GM12878 (cell line): ENCODE measurements around the gene MTAP. TPM values are rescaled to one million over a fixed set of nuclear protein-coding genes. Genes with fewer than 3 reads are reported as not detected.

Source experiments
- ATAC-seq: fragments of 200-7000 bp; cut with Tn5 transposase; 3 replicates; pipeline ENCODE4 v1.9.1; 2020; ENCODE audit warnings: mild to moderate bottlenecking, moderate library complexity
- BruUV-seq: library from RNA; stranded (reverse); fragments of 400-500 nt; replicated peaks from 2 replicates; lab custom pipeline; 2021; lab: Mats Ljungman, UMichigan
- CTCF ChIA-PET: fragments of 300-600 bp; sonication (Branson Sonifier 250); formaldehyde crosslinking; extraction: SDS; loops from one replicate; lab custom pipeline; 2021; ENCODE audit warnings: inconsistent platforms; lab: Yijun Ruan, JAX
- POLR2A ChIA-PET: fragments of 350-600 bp; formaldehyde crosslinking; extraction: SDS; loops from one replicate; lab custom pipeline; 2021; ENCODE audit warnings: inconsistent platforms; lab: Charles Lee
- RAD21 ChIA-PET: fragments of 300-600 bp; sonication (Branson Sonifier 250); formaldehyde crosslinking; loops from one replicate; lab custom pipeline; 2023; ENCODE audit warnings: antibody characterized with exemption; ENCODE audit not compliant: unreplicated experiment; lab: Charles Lee
- SMC1A ChIA-PET: fragments of 300-600 bp; sonication (Branson Sonifier 250); formaldehyde crosslinking; loops from one replicate; lab custom pipeline; 2023; ENCODE audit not compliant: unreplicated experiment, uncharacterized antibody; lab: Charles Lee
- DNase-seq: peaks from one replicate; pipeline ENCODE4 v3.0.0-alpha.2; 2011; ENCODE audit warnings: low read depth, low spot score
- FAIRE-seq: peaks from 3 replicates; lab custom pipeline; 2011; peaks lifted over from hg19 to GRCh38; lab: Jason Lieb, UNC
- H2AFZ ChIP-seq: 2 replicates; pipeline ENCODE4 v1.6.0; 2011; ENCODE audit warnings: low read depth, low read length, control low read depth; ENCODE audit not compliant: control insufficient read depth
- H3K27ac ChIP-seq: 2 replicates; pipeline ENCODE4 v1.5.1; 2011; ENCODE audit warnings: control low read depth; ENCODE audit not compliant: control insufficient read depth, insufficient read depth
- H3K27me3 ChIP-seq, 2 experiments: replicated peaks in 1 of 2; 2 replicates each; pipeline versions ENCODE4 v1.6.0 to v1.6.1; 2011; ENCODE audit warnings: low read length in 1 of 2; ENCODE audit not compliant: control insufficient read depth in 2 of 2, insufficient read depth in 2 of 2
- H3K36me3 ChIP-seq, 2 experiments: 2 replicates each; pipeline ENCODE4 v1.5.1; 2011; ENCODE audit warnings: low read length in 1 of 2; ENCODE audit not compliant: control insufficient read depth in 2 of 2, insufficient read depth in 2 of 2
- H3K4me1 ChIP-seq: 2 replicates; pipeline ENCODE4 v1.6.1; 2011; ENCODE audit warnings: mild to moderate bottlenecking, low read length, moderate library complexity, mixed read lengths; ENCODE audit not compliant: control insufficient read depth, insufficient read depth
- H3K4me2 ChIP-seq: 2 replicates; pipeline ENCODE4 v1.6.0; 2011; ENCODE audit warnings: control low read depth; ENCODE audit not compliant: control insufficient read depth, insufficient read depth
- H3K4me3 ChIP-seq: fragments of 200-600 bp; sonication (generic); 2 replicates; pipeline ENCODE4 v1.5.1; 2016
- H3K79me2 ChIP-seq: 2 replicates; pipeline ENCODE4 v1.6.0; 2011; ENCODE audit warnings: low read length; ENCODE audit not compliant: control insufficient read depth, insufficient read depth
- H3K9ac ChIP-seq: 2 replicates; pipeline ENCODE4 v1.8.0; 2011; ENCODE audit warnings: low read length, control low read depth, mixed read lengths; ENCODE audit not compliant: control insufficient read depth, insufficient read depth
- H3K9me3 ChIP-seq: replicated peaks from 3 replicates; pipeline ENCODE4 v1.5.1; 2011; ENCODE audit warnings: mild to moderate bottlenecking, low read length; ENCODE audit not compliant: control insufficient read depth, insufficient read depth
- H4K20me1 ChIP-seq: 2 replicates; pipeline ENCODE4 v1.6.0; 2011; ENCODE audit not compliant: control insufficient read depth, insufficient read depth
- CBX5 ChIP-seq: sonication (generic); IDR thresholded peaks from 2 replicates; pipeline ENCODE4 v1.6.1; 2016; ENCODE audit warnings: low read depth, moderate library complexity, mild to moderate bottlenecking, inconsistent platforms
- EED ChIP-seq: sonication (generic); IDR thresholded peaks from 2 replicates; pipeline ENCODE4 v1.6.1; 2016; ENCODE audit warnings: antibody characterized with exemption, low read depth
- EZH2 ChIP-seq: IDR thresholded peaks from 2 replicates; pipeline ENCODE4 v1.6.1; 2012; ENCODE audit warnings: low read depth, mild to moderate bottlenecking, control low read depth, inconsistent platforms, low read length, borderline replicate concordance; ENCODE audit not compliant: control insufficient read depth
- NFIC ChIP-seq: IDR thresholded peaks from 2 replicates; pipeline ENCODE4 v1.6.1; 2012; ENCODE audit warnings: low read depth, mild to moderate bottlenecking, inconsistent platforms, low read length, moderate library complexity
- NFYB ChIP-seq: IDR thresholded peaks from 2 replicates; pipeline ENCODE4 v1.6.1; 2011; ENCODE audit warnings: low read depth, mild to moderate bottlenecking, low read length, improper control_type of control experiment, moderate library complexity; ENCODE audit not compliant: insufficient read depth
- NR2C2 ChIP-seq: IDR thresholded peaks from 2 replicates; pipeline ENCODE4 v1.6.1; 2011; ENCODE audit warnings: borderline replicate concordance, low read depth; ENCODE audit not compliant: control insufficient read depth, insufficient read length
- POU2F2 ChIP-seq: IDR thresholded peaks from 3 replicates; pipeline ENCODE4 v1.6.1; 2011; ENCODE audit warnings: low read depth, mild to moderate bottlenecking, low read length, borderline replicate concordance
- YY1 ChIP-seq: IDR thresholded peaks from 2 replicates; pipeline ENCODE4 v1.6.1; 2011; ENCODE audit warnings: low read depth, mild to moderate bottlenecking, low read length
- WGBS: methylation state at CpG from one replicate; pipeline ENCODE4 v1.1.6; 2016; ENCODE audit warnings: low lambda C conversion rate; ENCODE audit not compliant: insufficient replicate concordance, insufficient coverage; ENCODE audit errors: missing lambda C conversion rate; 5-methylcytosine and 5-hydroxymethylcytosine counted together
- in situ Hi-C: fragments of 300-500 bp; cut with MboI; formaldehyde crosslinking; loops from 9 replicates; pipeline ENCODE4 v1.14.3; 2018; ENCODE audit warnings: mixed read lengths
- intact Hi-C: fragments of 100-400 bp; cut with micrococcal nuclease; formaldehyde crosslinking; loops from one replicate; pipeline ENCODE4 v1.14.2; 2022; ENCODE audit not compliant: unreplicated experiment
- polyA plus RNA-seq, 11 experiments: library from polyadenylated mRNA; depleted of rRNA in 4 of 11; unstranded in 6 of 11; stranded (reverse) in 5 of 11; fragments of >200 nt; fragmentation: Nextera tagmentation in 4 of 11; fragmentation: Illumina TruSeq in 1 of 11; extraction: Ambion mirVana in 4 of 11; extraction: Trizol in 1 of 11; gene quantifications; 1 replicate in 1 of 11; 2 replicates in 10 of 11; pipeline versions ENCODE4 v1.2.1 to v1.2.3, GENCODE V29; 2011 to 2016; ENCODE audit warnings: inconsistent platforms in 2 of 11, missing spikeins in 2 of 11, low read depth in 1 of 11
- total RNA-seq, 4 experiments: library from RNA; depleted of rRNA in 3 of 4; stranded (reverse); fragments of >200 nt in 3 of 4; fragmentation: Illumina TruSeq in 1 of 4; extraction: Trizol in 1 of 4; gene quantifications; 2 replicates each; pipeline versions ENCODE4 v1.2.1 to v1.2.3, GENCODE V29; 2013 to 2021
- TF ChIP-seq, protein P1 (sequence below): fragments of 150-350 bp; IDR thresholded peaks from 2 replicates; pipeline ENCODE4 v1.6.1; 2014; ENCODE audit warnings: mild to moderate bottlenecking, low read depth, low read length

Gene MTAP
- total and polyA plus RNA-seq, 10 of the 15 experiments (the other 5 are each of a cell fraction or from before 2014, with no cell fraction given): 16.4 to 29.9 (median 22.6) TPM

DNA sequence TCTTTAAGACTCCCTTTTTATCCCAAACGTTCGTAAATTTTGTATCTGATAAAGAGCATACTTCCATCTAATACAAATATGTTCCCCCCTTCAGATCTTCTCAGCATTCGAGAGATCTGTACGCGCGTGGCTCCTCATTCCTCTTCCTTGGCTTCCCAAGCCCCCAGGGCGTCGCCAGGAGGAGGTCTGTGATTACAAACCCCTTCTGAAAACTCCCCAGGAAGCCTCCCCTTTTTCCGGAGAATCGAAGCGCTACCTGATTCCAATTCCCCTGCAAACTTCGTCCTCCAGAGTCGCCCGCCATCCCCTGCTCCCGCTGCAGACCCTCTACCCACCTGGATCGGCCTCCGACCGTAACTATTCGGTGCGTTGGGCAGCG is 171.9 kb downstream of the MTAP start:
- ATAC-seq: no peak
- Histone ChIP-seq H3K9ac (no peak overlapping the region), H2AFZ (no peak overlapping the region), H3K4me3 (peak overlapping the region; percentile 82), H3K36me3 (no peaks in the 10 kb centered on the region), H3K4me2 (peak overlapping the region; percentile 91), H3K27ac (no peak overlapping the region), H3K9me3 (peaks cover 2% of the 10 kb centered on the region; the same call in 1 of the 3 replicates), H4K20me1 (no peaks in the 10 kb centered on the region; the same call in 1 of the 2 replicates), H3K79me2 (no peaks in the 10 kb centered on the region), H3K27me3 (peaks cover 0 to 4% of the 10 kb centered on the region in 2 experiments; a peak in 1 of 4 replicates), H3K4me1 (no peaks in the 10 kb centered on the region)
- intact Hi-C loops: no loop called here
- DNase-seq: no peak
- FAIRE-seq: no peak
- 51% methylated on average over 19 of the region's 21 CpGs for WGBS
- ChIA-PET SMC1A (no interaction called here), RAD21 (no interaction called here), CTCF (no interaction called here), POLR2A (no interaction called here)
- in situ Hi-C loops: no loop called here
- no TSS peak for BruUV-seq
- no peak for TF ChIP-seq EED
- TF ChIP-seq, protein P1, sequence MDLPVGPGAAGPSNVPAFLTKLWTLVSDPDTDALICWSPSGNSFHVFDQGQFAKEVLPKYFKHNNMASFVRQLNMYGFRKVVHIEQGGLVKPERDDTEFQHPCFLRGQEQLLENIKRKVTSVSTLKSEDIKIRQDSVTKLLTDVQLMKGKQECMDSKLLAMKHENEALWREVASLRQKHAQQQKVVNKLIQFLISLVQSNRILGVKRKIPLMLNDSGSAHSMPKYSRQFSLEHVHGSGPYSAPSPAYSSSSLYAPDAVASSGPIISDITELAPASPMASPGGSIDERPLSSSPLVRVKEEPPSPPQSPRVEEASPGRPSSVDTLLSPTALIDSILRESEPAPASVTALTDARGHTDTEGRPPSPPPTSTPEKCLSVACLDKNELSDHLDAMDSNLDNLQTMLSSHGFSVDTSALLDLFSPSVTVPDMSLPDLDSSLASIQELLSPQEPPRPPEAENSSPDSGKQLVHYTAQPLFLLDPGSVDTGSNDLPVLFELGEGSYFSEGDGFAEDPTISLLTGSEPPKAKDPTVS: no peak
- TF ChIP-seq NFYB: no peak
- no peak for TF ChIP-seq POU2F2
- no peak for TF ChIP-seq NFIC
- TF ChIP-seq NR2C2: no peak
- no peak for TF ChIP-seq CBX5
- TF ChIP-seq EZH2: 0 out of 2 replicates have a peak, but pooled peaks have one; percentile 59
- no peak for TF ChIP-seq YY1
